ENCODE measurements around the gene DENND1A.

- TF ChIP-seq POLR2AphosphoS5 (IDR thresholded peaks at IDR 0.05; ENCODE audit: borderline replicate concordance, low read depth, low read length) (no peak), EZH2 (IDR thresholded peaks at IDR 0.05) (no peak), FOXP2 (optimal IDR thresholded peaks at IDR 0.05; ENCODE audit: control extremely low read depth, extremely low read length, insufficient read depth) (no peak)
These were observed 539.4 kb downstream of the DENND1A start for GRCh38 chr9:123390337-123391135.
